RPMI8226 (cell line): ENCODE measurements around the gene KAZALD1.
"Not testable (repeated sequence)": the region's sequence is repeated elsewhere in the genome, so short reads cannot be mapped to it uniquely, and the experiment has no call there.

Experiments used
- DNase-seq: peaks from one replicate; pipeline ENCODE4 v3.0.0-alpha.2; 2015

Gene KAZALD1

DNA sequence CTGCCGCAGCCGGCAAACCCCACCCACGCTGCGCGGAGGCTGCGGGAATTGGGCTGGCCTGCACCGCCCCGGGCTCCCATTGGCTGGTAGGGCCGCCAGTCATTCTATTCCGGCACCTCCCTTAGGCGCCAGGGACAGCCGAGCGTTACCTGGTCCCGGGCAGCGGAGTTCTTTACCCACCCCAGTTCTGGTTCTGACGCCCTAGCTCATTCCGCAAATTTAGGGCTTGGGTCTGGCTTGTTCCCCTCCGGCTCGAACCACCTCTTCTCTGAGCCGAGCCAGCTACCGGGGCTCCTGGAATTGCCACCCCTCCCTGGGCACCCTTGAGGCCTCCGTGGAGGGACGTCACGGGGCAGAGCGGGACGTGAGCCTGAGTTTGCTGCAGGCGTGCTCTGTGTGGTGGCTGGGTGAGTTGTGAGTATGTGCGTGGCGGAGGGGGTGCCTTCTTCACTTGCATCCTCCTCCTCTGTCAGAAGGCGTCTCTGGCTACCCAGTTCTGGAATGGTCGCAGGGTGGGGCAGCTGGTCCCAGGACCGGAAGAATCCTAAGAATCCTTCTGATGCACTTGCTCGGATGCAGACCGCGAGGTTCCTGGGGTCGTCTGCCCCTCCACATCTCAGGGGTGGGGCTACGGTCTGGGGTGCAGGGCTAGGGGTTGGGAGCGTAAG is 30.5 kb upstream of the KAZALD1 start, which contains the start of the genes PDZD7 and SFXN3:
Gene PDZD7 (minus strand): TSS at position 2 of the 668 bp plus-strand sequence. CDS start 910 bp downstream, outside the sequence.
Gene SFXN3 (plus strand): TSS at position 107 of the 668 bp plus-strand sequence. CDS start 3,461 bp downstream, outside the sequence.
- DNase-seq: peak; percentile 94

DNA sequence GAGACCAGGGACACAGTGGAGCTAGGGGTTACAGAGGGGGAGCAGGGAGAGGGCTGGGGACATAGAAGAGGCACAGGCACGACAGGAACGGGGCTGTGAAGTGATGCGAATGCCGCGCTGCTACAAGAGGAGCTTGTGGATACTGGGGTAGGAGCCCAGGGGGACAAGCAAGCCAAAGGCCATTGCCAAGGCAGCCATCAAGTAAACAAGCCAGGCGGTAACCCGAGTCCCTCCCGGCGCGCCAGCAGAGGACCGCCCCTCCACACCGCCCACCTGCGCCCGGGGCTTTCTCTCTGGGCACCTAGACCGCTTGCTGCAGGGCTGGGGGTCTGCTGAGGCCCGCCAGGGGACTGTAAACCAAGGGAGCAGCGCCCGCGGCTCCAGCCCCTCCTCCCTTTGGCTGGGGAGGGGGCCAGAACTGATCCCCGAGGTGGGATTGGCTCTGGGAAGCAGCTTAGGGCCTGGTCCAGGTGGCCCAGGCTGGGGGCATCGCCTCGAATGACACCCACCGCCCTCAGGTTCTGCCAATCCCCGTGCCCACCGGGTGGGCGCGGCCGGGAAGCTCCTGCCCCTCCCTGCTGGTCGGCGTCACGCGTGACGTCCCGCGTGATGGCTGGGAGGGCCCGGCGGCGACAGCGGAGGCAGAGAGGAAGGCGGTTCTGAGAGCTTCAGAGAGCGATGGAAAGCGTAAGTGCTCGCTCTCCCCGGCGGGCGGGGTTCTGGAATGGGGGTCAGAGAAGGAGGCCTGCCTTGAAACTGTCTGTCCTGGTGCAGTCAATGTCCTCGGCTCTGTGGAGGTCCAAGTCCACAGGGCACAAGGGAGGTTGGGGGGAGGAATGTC is 29.8 kb upstream of the KAZALD1 start:
- DNase-seq: peak; percentile 61

DNA sequence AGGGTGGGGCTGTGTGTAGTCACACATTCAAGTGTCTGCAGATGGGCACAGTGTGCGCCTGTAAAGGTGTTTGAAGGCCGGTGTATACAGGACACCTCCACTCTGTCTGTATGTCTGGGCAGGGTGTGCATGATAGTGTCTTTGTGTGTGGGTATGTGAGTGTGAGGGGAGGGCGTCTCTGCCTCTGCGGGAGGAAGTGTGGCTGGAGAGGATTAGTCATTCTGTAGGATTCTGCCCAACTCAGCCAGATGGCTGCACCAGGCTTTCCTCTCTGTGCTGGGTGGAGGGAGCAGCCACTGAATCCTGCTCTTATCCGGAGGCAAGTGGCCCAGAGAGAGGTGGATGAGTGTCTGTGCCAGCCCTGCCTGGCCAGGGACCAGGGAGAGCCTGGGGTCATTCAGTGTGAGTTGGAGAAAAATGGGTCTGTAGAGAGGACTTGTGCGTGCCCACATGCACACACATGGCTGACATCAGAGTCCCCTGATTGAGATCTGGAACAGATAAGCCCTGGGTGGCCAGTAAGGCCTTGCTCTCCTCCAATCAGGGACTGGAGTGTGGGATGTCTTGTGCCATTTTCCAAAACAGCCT is 29.1 kb upstream of the KAZALD1 start:
- peak; percentile 45 for DNase-seq

DNA sequence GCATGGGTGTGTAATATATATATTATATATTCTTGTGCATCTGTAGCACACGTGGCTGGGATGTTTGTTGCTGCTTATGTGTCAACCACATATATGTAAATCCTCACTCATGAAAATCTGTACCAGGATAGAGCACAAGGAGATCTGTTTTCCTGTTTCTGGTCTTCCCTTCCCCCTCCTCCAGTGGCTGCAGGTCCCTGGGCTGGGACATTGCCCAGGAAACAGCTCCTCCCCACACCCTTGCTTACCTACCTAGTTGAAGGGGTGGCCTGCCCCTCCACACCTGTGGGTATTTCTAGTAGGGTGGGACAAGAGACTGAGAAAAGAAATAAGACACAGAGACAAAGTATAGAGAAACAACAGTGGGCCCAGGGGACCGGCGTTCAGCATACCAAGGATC is 28.5 kb upstream of the KAZALD1 start:
- DNase-seq: no peak

DNA sequence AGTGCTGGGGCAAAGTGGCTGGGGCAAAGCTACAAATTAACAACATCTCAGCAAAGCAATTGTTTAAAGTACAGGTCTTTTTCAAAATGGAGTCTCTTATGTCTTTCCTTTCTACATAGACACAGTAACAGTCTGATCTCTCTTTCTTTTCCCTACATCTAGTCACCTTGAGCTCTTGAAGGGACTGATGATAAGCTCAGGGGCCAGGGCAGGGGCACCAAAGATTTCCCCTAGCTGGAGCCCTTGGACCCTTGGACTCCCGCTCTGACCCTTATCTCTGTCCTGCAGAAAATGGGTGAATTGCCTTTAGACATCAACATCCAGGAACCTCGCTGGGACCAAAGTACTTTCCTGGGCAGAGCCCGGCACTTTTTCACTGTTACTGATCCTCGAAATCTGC is 27.4 kb upstream of the KAZALD1 start:
- DNase-seq: not testable (repeated sequence)

DNA sequence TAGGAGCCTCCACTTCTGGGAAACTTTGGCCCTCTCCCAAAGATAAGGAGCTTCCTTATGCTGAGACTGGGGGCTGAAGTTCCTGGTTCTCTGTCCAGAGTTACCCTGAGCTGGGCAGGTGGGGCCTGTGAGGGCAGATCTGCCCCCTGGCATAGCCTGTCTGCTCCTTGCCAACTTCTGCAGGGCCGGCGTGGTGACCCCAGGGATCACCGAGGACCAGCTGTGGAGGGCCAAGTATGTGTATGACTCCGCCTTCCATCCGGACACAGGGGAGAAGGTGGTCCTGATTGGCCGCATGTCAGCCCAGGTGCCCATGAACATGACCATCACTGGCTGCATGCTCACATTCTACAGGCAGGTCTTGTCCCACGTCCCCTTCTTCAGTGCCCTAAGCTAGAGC is 26.5 kb upstream of the KAZALD1 start:
- DNase-seq: no peak

DNA sequence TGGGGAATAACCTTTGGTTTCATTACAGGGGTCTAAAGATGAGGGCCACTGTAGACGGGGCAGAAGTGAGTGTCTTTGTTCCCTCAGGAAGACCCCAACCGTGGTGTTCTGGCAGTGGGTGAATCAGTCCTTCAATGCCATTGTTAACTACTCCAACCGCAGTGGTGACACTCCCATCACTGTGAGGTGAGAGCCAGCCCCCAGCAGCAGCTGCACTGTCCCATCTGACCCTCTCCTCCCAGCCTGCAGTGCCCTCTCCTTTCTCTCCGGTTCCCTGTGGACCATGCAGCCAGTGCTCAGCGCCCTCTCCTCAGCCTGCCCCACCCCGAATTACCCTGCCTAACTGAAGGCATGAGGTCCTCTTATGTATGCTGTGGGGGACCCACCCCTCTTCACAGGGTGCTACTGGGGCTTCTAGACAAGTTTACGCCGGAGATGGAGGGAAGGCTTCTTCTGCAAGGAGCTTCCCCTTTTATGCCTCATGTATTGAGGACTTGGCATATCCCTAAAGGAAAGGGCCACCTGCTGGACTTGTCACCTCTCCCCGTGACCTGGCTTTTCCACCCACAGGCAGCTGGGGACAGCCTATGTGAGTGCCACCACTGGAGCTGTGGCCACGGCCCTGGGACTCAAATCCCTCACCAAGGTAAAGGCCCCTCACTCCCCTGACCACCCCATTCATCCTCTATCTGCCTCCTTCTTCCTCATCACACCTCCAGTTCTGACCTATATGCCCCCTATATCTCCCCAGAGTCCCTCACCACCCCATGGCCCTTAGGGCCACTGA is 25.7 kb upstream of the KAZALD1 start:
- DNase-seq: no peak

DNA sequence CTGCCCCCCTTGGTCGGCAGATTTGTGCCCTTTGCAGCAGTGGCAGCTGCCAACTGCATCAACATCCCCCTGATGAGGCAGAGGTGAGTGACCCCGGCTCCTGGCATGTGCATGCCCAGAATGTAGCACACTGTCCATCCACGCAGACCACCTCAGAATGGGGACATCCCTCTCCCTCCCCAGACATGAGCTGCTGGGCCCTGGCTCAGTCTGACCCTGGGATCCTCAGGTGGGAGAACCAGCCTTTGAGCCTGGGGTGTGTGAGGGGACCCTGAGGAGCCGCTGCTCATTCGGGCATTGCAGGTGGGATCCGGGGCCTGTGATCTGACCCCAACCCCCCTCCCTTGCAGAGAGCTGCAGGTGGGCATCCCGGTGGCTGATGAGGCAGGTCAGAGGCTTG is 25.1 kb upstream of the KAZALD1 start:
- DNase-seq: no peak

DNA sequence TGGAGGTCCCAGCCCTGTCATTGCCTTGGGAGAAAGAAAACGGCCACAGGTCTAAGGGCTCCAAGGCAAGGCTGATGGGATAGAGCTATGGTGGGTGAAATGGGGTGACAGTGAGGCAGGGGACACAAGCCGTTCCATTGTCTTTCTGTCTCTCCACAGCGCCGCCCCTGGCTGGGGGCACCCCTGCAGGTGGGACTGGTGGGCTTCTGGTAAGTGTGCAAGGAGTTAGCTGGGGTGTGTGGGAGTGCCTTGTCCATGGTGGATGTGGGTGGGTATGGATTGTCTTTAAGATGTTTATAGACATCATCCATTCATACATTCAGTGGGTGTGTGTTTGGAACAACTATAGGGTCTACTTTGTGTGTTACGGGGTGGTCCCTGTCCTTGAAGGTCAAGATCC is 23.3 kb upstream of the KAZALD1 start:
- DNase-seq: no peak

DNA sequence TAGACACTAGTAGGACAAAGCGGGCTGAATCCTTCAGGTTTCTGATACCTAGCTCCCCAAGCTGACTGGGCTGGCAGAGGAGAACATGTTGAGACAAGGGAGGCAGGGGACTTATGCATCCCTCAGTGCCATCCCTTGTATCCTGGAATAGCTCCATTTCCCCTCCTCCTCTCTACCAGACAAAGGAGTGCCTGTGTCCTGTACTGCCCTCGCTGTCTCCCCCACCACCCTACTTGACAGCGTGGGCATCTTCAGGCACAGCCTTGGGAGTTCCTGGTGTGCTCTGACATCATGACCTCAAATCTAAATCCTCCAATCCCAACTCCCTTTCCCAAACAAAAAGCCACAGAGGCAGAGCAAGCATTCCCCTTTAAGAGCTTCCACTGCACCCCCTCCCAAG is 21.7 kb upstream of the KAZALD1 start:
- DNase-seq: no peak

DNA sequence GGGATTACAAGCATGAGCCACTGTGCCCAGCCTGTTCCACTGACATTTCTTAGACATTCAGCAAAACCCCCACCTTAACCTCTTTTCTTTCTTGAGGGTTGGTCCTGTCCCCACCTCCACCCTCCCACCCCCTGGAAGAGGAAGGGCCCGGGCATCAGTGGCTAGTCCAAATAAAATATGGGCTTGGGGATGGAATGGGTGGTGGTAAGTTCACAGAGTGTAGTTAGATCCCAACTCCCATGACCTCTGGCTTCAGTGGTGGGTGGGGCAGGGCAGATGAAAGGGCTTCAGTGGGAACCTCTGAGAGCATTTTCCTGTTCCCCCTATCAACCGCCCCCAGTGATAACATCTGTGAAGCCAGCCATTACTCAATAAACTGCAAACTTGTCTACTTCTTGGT is 20.9 kb upstream of the KAZALD1 start:
- no peak for DNase-seq

DNA sequence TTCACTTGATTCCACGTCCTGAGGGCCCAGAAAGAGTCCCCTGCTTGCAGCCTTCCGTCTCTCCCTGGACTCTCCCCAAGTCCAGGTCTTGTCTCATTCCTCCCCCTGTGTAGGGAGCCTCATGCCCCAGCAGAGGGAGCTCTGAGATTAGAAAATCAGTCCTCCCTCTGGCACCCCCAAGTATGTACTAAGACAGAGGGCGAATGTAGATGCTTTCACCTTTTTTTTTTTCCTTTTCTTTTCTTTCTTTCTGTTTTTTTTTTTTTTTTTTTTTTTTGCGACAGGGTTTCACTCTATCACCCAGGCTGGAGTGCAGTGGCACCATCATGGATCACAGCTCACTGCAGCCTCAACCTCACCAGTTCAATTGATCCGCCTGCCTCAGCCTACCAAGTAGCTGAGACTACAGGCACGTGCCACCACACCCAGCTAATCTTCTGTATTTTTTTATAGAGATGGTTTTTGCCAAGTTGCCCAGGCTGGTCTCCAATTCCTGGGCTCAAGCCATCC is 20.5 kb upstream of the KAZALD1 start:
- peak; percentile 74 for DNase-seq

DNA sequence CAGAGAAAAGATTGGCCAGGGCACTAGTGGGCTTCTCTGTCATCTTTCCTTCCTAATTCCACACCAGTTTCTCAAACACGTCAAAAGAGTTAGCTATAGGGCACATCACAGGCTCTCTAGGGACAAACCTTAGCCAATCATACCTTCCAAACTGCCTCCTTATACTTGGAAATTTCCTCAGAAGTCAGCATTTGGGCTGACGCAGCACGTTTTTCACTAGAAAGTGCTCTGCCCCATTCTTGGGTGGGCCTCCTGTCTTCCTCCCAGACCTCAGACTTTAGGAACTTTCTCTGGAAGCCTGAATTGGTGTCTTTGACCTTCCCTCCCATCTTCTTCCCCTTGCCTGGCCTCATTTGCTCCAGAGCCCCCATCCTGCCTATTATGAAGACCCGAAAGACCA is 19.7 kb upstream of the KAZALD1 start:
- DNase-seq: no peak

DNA sequence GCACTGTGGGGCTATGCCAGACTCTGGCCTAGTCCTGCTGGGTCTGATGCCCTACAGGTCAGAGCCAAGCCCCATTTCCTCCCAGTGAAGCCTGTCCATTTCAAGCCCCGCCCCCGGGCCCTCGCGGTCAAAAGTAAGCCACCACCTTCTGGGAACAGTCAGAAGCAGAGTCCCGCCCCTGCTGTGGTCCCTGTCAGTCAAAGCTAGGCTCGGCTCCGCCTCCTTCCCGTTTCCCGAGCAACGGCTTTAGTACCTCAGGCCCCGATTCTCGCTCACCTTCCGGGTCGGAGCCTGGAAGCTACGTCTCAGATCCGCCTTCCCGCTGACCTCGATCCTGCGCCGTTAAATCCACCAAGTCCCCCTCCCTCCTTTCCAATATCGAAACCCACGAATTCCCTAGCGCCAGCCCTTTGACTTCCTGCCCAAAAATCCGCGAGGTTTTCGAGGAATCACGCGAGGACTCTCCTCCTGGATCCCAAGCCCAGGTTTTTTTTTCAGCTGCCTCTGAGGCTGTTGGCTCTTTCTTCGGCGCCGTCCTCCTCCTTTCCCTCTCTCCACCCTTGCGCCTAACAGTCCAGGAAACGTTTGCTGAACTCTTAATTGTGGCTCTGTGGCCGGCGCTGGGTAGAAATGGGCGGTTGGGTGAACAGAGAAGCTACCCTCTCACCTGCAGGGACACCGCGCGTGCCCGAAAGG is 19.0 kb upstream of the KAZALD1 start:
- DNase-seq: peak; percentile 94

DNA sequence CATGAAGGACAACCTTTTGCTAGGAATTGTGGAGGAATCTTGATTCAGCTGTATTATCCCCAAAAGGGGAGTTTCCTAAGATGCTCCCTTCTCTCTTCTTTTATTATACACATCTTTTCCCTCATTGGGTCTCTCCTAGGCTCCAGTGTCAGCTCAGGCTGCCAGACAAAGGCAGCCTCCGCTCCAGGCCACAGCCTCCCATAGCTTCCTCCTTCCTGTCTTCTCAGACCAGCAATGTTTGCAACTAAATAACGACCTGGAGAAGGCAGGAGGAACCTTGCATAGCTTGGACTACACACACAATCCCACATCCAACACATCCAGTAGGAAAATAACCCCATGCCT is 18.5 kb upstream of the KAZALD1 start:
- no peak for DNase-seq

DNA sequence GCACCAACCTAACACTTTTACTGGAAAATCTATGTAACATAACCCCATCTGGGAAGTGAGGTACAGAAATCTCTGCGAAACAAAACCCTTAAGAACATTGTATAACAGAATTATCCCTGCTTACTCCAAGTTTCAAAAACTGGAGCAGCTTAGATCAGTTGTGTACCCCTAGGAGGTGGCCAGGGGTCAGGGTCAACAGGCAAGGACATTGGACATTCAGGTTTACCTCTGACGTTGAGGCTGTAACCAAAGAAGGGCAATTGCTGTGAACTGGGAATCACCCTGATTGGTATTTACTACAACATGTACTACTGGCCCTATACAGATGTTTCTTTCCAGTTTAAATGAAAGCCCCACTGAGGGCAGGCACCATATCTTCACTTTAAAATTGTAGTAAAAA is 17.7 kb upstream of the KAZALD1 start:
- DNase-seq: no peak

DNA sequence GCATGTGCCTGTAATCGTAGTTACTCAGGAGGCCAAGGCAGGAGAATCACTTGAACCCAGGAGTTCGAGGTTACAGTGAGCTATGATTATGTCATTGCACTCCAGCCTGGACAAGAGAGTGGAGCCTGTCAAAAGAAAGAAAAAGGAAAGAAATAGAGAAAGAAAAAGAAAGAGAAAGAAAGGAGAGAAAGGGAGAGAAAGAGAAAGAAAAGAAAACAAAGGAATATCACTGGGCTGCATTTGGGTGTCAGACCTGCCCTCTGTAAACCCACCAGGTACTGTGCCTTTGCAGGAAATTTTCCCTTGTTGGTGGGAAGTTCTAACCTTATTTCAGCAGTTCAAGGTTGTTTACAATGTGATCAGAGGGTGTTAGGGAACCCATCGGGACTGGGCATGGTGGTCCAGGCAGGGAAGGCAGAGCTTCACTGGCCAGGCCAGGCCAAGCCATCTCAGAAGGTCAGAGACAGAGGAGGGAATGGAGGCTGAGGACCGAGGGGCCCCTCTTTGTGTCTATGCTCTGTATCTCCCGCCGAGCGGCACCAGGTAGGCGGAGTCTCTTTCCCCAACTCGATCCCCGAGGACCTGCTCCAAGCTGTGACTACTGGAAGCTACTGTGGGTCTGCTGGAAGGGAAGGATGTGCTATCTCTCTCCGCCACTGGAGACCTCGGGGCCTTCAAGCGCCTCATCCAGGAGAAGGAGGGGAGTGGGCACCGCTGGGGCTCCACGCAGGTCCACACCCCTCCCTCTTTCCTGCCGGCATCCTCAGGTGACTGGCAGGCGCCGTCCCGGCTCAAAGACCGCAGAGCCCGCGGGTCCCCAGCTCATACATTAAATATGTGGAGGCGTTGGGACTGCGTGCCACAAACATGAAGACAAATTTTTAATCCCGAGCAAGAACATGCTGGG is 15.2 kb upstream of the KAZALD1 start:
- no peak for DNase-seq

DNA sequence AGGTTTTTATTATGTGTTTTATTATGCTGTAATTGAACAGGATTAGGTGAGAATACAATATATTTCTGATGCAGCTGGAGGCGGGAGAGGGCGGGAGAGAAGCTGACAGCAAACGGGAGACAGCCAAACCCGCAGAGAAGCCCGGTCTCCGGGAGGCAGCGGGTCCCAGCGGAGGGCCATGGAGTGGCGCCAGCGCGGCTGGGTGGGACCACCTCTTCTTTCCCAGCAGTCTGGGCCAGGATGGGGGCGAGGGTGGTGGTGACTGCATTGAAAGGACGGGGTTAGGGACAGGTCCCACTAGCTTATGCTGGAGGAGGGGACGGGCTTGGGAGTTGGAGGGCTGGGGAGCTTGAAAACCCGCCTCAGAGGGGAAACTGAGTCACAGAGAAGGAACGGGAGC is 14.5 kb upstream of the KAZALD1 start:
- DNase-seq: no peak

DNA sequence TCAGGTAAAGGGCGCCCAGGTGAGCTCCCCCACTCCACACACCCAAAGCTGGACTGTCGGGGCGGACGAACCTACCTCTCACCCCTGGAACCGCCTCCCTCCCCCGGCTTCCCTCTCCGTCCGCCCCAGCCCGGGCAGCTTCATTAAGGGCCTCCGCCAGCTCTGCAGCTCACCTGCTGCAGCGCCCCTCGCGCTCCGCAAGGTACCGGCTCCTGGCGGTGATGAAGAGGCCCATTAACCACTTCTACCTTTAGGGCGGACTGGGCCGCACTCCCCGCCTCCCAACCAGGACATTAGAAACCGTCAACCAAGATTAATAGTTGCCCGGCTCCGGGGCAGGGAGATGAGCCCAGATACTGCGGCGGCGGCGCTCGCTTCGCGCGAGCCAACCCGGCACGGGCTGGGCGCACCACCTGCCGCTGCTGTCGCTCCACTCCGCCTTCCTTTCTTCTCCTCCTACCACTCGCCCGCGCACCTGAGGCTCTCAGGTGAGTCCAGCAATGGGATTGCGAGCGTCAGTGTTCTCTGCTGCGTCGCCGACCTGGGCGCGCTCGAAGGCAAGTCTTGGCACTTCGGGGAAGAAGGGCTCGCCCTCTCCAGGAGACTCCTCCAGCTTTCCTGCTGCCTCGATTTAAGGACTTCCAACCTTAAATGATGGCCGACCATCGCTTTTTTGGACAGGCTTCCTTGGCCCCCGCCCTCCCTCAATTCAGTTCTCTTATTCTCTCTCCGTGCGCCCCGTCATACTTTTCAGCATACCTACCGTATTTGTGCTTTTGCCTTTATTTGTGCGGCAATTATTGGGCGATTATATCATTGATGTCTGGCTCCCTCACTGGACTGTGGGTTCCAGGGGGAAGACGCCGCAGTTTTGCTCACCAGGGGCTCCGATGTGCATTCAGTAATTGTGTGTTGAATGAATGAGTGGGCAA is 13.6 kb upstream of the KAZALD1 start:
- no peak for DNase-seq
